IPS DF 19.7 (cell line): Measurements from ENCODE around the gene DOCK6.
"Not testable (repeated sequence)": the region's sequence is repeated elsewhere in the genome, so short reads cannot be mapped to it uniquely, and the experiment has no call there.

Source experiments
- DNase-seq: peaks from one replicate; pipeline ENCODE4 v3.0.0-alpha.2; 2013; ENCODE audit warnings: low read depth, low spot score

The DOCK6 gene

DNA sequence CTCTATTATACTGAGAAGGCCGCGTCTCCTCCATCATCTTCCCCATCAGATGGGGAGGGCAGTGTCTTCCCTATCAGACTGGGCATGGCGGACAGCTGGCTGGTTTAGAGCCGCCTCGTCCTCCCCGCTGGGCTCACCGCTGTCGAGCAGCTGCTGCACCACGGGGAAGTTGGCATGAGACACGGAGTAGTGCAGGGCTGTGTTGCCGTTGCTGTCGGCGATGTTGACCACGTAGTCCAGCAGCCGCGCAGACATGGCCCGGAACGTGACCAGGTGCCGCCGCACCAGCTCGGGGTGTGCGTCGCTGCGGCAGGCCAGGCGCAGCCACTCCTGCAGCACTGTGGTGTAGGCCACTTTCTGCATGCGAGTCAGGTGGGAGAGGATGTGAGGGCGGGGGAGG lies 88.0 kb downstream of the DOCK6 start:
- DNase-seq, result no peak

DNA sequence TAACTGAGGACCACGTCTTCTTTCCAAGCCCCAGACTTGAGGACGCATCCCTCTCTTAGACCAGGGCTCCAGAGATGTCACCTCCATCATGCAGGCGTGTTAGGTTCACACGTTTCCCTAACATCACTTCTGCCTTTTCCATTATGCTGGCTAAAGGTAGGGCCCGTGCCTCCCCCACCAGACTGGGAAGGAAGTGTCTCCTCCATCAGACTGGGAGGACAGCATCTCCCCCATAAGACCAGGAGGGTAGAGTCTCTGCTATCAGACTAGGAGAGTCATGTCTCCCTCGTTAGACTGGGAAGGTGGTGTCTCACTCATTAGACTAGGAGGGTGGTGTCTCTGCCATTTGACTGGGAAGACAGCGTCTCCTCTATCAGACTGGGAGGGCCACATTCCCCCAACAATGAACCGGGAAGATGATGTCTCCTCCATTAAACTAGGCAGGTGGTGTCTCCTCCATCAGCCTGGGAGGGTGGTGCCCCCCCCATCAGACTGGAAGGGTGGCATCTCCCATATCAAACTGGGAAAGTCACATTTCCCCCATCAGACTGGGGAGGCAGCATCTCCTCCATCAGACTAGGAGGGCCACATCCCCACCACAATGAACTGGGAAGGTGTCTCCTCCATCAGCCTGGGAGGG lies 88.7 kb downstream of the DOCK6 start:
- no peak for DNase-seq

DNA sequence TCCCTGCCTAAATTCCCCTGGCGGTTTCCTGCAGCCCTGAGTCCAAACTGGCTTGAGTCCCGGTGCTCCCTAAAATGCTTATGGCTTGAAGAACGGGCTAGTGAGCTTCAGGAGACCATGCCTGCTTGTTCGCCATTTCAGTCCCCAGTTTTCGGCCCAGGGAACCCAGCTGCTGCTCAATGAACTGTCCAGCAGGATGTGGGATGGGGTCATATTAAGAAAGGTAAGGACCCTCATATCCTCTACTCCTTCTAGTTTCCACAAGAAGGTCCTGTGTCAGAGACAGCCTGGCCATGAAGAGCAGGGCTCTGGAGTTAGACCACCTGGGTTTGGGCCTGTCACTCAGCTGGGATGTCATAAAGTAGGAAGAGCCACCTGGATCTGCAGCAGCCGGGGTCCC lies 89.7 kb downstream of the DOCK6 start:
- no peak for DNase-seq

DNA sequence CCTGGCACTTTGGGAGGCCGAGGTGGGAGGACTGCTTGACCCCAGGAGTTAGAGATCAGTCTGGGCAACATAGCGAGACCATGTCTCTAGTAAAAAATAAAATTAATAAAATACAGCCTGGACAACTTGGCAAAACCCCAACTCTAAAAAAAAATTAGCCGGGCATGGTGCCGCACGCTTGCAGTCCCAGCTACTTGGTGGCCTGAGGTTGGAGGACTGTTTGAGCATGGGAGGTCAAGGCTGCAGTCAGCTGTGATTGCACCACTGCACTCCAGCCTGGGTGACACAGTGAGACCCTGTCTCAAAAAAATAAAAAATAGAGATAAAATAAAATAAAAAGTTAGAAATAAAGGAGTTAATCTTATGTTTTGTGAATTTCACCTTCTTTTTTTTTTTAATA lies 91.2 kb downstream of the DOCK6 start:
- no peak for DNase-seq

DNA sequence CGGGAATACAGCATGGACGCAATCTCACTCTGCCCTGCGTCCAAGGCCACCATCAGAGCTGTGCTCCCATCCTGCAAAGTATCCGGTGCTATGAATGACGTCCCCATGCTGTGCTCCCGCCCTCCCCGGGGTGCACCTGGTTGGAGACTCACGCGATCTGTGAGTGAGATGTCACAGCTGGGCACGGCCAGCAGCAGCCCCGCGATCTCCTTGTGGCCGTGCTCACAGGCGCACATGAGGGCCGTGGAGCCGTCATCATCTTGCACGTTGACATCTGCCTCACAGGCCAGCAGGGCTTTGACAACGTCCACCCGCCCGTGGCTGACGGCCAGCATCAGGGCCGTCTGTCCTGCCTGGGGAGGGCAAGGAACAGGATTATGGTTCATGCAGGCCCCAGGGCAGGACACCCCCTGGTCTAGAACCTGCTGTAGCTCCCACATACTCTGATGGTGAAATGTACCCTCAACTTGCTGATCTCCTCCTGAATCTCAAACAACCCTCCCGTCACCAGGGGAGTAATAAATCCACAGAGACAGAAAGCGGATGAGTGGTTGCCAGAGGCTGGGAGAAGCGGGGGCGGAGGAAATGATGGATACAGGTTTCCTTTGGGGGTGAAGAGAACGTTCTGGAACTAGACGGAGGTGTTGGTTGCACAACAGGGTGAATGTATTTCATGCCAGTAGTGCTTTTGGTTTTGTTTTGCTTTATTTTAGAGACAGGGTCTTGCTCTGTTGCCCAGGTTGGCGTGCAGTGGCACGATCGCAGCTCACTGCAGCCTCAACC lies 92.2 kb downstream of the DOCK6 start:
- DNase-seq, result no peak

DNA sequence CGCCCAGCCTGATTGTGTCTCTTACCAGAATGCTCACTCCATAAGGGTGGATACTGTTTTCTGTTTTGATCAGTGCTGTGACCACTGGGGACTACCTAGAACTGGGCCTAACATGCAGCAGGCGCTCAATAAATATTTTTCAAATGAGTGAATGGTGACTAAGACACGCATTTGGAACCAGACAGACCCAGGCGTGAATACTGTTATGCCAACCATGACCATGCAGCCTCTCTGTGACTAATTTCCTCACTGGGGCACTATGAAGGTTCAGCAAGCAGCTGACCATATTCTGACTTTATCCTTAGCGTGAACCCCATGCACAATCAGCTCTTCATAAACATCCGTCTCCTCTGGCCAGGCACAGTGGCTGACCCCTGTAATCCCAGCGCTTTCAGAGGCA lies 93.8 kb downstream of the DOCK6 start:
- DNase-seq, result no peak

DNA sequence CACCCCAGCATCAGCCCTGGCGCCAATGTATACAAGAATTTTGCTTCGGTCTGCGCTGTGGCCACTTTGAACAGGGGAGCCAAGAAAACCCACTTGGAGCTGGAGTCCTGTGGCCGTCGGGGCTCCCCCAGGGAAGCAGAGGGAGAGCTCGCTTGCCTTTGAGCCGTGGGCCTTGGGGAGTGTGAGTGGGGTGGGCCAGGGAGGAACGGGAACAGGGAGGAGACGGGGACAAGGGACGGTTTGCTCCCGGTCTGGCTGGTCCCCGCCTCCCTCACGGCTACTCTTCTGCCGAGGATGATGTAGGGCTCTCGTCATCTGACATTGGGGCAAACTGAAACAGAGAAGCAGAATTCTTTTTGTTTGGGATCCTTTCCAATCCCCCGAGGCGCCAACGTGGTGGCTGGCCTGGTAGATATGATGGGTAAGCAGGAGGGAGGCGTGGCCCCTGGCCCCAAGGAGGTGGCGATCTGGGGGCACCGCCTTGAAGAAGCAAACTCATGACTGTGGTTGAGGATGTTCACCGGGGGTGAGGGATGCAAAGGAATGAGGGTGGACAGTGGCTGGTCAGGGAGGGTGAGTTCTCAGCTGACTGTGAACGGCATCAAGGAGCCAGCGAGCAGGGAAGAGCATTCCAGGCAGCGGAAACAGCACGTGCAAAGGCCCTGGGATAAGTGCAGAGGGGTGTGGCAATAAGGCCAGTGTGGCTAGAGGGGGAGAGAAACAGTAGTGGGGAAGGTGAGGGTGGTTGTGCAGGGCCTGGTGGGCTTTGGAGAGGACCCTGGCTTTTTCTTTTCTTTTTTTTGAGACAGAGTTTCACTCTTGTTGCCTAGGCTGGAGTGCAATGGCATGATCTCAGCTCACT lies 95.8 kb downstream of the DOCK6 start:
- no peak for DNase-seq

DNA sequence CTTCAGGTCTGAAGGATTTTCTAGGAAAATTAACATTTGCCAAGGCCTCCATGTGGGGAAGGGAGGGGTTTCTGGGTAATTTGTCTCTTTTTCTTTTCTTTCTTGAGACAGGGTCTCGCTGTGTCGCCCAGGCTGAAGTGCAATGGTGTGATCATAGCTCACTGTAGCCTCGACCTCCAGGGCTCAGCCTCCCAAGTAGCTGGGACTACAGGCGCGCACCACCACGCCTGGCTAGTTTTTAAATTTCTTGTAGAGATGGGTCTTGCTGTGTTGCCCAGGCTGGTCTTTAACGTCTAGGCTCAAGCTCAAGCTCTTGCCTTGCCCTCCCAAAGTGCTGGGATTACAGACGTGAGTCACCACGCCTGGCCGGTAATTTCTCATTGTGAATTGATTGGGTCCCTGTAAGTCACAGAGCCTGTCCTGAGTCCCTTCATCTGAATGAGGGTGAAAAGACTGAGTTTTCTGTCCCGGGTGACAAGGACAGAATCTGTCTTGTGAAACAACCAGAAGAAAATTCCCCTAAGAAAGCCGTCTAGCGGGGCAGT lies 96.8 kb downstream of the DOCK6 start:
- no peak for DNase-seq

DNA sequence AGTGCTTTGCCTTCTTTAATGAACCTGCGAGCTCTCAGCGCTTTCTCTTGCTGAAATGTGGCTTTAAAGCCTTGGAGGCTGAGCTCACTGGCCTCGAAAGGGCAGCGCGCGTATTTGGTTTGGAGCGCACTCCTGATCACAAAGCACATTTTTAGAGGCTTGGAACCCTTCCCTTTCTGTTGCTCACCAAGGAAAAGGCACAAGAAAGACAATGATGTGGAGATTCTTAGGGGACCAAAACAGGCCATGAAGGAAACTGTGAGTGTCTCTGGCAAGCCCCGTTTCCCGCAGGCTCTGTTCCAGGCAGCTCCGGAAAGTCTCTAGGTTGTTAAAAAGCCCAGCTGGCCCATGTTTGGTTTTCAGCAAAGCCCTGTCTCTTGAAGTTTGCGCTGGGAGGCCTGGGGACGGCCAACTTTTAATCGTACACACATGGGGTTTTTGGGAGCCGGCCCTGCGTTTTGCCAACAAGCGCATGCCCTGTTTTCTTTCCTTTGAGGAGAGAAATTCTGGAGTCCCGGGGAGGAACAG lies 97.4 kb downstream of the DOCK6 start:
- DNase-seq, result no peak

DNA sequence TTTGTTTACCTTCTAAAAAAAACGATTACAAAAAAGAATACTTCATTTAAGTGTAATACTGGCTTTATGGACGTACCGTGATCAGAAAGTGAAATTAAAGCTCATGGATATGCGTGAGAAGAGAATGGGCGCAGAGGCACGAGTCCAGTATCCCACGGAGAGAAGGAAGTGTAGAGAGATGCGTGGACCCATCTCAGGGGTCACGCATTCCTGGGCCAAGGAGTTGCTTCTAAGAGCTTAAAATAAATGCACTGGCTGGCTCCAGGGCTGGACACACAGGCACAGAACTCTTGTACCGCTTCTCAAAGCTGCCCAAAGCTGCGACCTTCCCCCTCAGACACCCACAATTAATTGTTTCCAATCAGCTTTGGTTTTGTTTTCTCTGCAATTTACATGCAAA lies 98.0 kb downstream of the DOCK6 start:
- no peak for DNase-seq

DNA sequence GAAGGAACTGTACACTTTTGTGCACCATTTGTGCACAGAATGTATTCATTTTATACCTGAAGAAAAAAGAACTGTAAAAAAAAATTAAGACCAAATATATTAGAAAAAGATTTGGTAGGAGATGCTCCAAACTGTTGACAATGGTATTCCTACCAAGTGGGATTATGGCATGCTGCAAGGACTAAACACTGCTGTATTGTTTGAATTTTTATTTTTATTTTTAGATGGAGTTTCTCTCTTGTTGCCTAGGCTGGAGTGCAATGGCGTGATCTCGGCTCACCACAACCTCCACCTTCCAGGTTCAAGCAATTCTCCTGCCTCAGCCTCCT lies 101.9 kb downstream of the DOCK6 start:
- DNase-seq, result not testable (repeated sequence)

DNA sequence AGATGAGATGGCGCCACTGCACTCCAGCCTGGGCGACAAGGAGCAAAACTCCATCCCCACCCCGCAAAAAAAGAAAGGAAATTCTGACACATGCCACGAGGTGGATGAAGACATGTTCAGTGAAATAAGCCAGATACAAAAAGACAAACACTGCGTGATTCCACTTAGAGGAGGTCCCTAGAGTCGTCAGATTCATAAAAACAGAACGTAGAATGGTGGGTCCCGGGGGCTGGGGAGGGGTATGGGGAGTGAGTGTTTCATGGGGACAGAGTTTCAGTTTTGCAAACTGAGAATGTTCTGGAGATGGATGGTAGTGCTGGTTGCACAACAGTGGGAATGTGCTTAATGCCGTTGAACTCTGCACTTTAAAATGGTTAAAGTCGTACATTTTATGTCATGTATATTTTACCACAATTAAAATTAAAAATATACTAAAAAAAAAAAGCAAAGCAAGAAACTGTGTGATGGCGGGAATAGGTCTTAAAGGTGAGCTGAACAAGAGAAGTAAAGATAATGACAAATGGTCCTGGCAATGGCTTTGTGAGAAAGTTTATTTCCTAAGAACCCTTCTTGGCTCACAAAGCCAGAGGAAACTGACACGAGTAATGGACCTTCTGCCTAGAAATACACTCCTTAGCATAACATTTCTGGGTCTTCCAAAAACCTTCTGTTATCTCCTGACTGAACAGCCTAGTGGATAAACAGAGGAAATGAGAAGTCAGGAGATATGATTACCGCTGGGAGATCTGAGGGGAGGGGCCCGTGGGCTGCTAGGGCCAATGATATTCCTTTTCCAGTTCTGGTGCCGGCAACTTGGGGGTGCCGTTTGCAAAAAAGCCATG lies 102.5 kb downstream of the DOCK6 start:
- DNase-seq, result no peak

DNA sequence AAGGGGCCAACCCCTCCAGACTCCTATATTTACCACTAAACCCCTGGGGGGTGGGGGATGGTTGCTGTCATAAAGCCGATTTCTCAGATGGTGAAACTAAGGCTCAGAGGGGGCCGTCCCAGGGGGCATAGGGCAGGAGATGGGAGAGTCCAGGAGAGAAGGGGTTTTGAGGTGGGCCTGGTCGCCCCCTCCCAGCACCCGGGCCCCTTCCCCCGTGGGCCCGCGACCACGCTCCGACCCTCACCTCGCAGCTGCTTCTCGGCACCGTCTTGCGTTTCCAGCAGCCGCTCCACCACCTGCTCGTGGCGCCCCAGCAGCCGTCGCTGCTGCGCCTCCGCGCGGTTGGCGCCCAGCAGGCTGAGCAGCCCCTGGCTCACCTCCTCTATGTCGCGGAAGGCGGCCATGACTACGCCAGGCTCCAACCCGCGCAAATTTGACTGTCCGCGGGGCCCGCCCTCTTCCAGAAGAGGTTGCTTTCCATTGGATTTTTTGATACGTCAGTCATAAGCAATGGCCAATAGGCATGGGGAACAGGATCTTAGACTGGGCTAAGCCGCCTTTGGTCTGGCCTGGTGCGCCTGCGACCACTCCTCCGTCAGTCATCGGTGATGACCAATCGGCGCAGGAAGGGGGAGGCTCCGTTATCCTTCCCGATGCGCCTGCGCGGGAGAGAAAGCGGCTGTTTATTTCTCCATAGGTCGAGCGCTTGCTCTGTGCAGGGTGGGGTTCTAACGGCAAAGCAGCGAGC lies 106.8 kb downstream of the DOCK6 start, which contains the start of gene SPC24:
SPC24 (minus strand) TSS at position 410 of the 748 bp plus-strand sequence; CDS start at position 404, 6 bp downstream.
- peak; percentile 94 for DNase-seq

DNA sequence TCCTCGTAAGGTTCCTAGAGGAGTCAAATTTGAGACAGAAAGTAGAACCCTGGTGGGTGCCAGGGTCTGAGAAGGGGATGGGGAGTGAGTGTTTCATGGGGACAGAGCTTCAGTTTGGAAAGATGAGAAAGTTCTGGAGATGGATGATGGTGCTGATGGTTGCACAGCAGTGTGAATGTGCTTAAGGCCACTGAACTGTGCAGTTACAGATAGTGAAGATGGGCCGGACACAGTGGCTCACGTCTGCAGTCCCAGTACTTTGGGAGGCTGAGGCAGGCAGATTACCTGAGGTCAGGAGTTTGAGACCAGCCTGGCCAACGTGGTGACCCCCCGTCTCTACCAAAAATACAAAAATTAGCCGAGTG lies 107.7 kb downstream of the DOCK6 start:
- no peak for DNase-seq

DNA sequence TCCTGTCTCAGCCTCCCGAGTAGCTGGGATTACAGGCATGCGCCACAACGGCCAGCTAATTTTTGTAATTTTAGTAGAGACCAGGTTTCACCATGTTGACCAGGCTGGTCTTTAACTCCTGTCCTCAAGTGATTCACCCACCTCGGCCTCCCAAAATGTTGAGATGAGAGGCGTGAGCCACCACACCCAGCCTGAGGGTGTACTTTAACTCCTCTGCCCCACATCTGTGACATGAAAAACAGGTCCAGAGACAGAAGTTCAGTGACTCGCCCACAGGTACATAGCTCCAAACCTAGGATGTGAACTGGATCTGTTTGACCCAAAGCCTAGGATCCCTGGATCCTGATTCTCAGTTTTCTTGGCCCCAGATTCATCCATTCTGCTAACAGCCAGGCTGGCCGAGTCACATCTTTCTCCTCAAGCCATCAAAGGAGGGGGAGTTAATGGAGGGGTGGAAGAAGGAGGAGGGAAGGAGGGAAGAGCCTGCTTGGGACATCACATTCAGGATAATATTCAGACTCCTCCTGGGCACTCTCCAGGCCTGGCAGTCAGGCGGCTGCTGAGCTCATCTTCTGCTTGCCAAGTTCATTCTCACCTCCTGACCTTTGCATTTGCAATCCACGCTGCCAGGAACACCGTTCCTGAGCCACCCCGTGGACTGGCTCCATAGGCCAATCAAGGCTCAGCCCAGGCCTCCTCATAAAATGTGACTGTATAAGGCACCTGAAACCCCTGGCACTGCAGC lies 109.8 kb downstream of the DOCK6 start:
- no peak for DNase-seq

DNA sequence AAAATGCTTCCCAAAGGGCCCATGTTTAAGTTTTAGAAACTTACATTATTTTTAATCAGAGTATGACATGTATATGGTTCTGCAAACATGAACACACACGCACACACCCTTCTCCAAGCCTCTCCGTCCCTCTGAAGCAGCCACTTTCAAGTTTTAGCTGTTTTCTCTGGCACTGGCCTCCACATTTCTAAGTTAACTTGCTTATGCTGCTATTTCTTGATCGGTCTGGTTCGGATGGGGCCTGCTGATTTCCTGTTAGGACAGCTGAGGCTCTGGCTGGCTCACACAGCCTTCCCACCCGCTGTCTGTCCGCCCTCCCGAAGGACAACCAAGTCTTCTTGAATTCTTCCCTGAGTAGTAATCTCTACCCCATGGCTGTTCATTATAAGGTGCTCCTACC lies 111.1 kb downstream of the DOCK6 start:
- DNase-seq, result no peak
